Midbrain (tissue), 1 donor: ENCODE measurements around the gene TMEM59L.
A peak's percentile ranks its signal among the peaks of the same experiment; 100 is the strongest.
"Not testable (repeated sequence)": the region's sequence is repeated elsewhere in the genome, so short reads cannot be mapped to it uniquely, and the experiment has no call there.

Experiments used
- DNase-seq: peaks from one replicate; lab custom pipeline; 2025; lab: John Stamatoyannopoulos, UW

TMEM59L gene

GRCh38 chr19:18594096-18594823 lies 18.4 kb upstream of the TMEM59L start:
- DNase-seq, result peak; percentile 75

GRCh38 chr19:18594824-18595373 lies 17.8 kb upstream of the TMEM59L start:
- DNase-seq, result no peak

GRCh38 chr19:18595475-18595874 lies 17.2 kb upstream of the TMEM59L start:
- DNase-seq, result no peak

GRCh38 chr19:18596752-18597157 lies 15.9 kb upstream of the TMEM59L start:
- DNase-seq, result no peak

- DNase-seq, result no peak
Measured at GRCh38 chr19:18597809-18598660, 14.6 kb upstream of the TMEM59L start.

- no peak for DNase-seq
Measured at GRCh38 chr19:18599485-18599884, 13.2 kb upstream of the TMEM59L start.

GRCh38 chr19:18600692-18601397 lies 11.8 kb upstream of the TMEM59L start:
- not testable (repeated sequence) for DNase-seq

- no peak for DNase-seq
Measured at GRCh38 chr19:18601875-18602274, 10.8 kb upstream of the TMEM59L start.

GRCh38 chr19:18603255-18603957 lies 9.3 kb upstream of the TMEM59L start:
- no peak for DNase-seq

- DNase-seq, result no peak
Measured at GRCh38 chr19:18603958-18604819, 8.5 kb upstream of the TMEM59L start.

- no peak for DNase-seq
Measured at GRCh38 chr19:18604820-18605159, 7.9 kb upstream of the TMEM59L start.

- no peak for DNase-seq
Measured at GRCh38 chr19:18605196-18605545, 7.5 kb upstream of the TMEM59L start.

GRCh38 chr19:18605546-18606280 lies 7.0 kb upstream of the TMEM59L start:
- no peak for DNase-seq

- no peak for DNase-seq
Measured at GRCh38 chr19:18606281-18607225, 6.1 kb upstream of the TMEM59L start, which contains the start of gene CRLF1. CRLF1 (minus strand) TSS chr19:18606799; CDS start chr19:18606656, 143 bp downstream.

GRCh38 chr19:18607226-18608101 lies 5.2 kb upstream of the TMEM59L start:
- no peak for DNase-seq

GRCh38 chr19:18608102-18608804 lies 4.4 kb upstream of the TMEM59L start:
- no peak for DNase-seq
